AG09319 (cell line): ENCODE results near the gene ARMH3.
"Not testable (repeated sequence)": the region's sequence is repeated elsewhere in the genome, so short reads cannot be mapped to it uniquely, and the experiment has no call there.

Experiments
- DNase-seq: peaks from one replicate; pipeline ENCODE4 v3.0.0-alpha.2; 2010; ENCODE audit warnings: low read depth; ENCODE audit errors: extremely low read depth
- CTCF ChIP-seq: IDR thresholded peaks from 2 replicates; pipeline ENCODE4 v1.5.1; 2011; ENCODE audit warnings: low read depth, mild to moderate bottlenecking, inconsistent platforms, low read length, moderate library complexity

ARMH3 gene

GRCh38 chr10:102016416-102016815, 39.6 kb downstream of the ARMH3 start:
- DNase-seq: no peak
- TF ChIP-seq CTCF: no peak

- no peak for TF ChIP-seq CTCF
- no peak for DNase-seq
Observed at GRCh38 chr10:102010961-102011360, 45.0 kb downstream of the ARMH3 start.

- peak; percentile 100 for TF ChIP-seq CTCF
- DNase-seq: peak; percentile 77
Observed at GRCh38 chr10:102009801-102010425, 46.1 kb downstream of the ARMH3 start.

GRCh38 chr10:102007796-102008195, 48.2 kb downstream of the ARMH3 start:
- no peak for TF ChIP-seq CTCF
- DNase-seq: no peak

GRCh38 chr10:102007031-102007430, 48.9 kb downstream of the ARMH3 start:
- not testable (repeated sequence) for DNase-seq

- no peak for TF ChIP-seq CTCF
- no peak for DNase-seq
Observed at GRCh38 chr10:102004376-102004775, 51.6 kb downstream of the ARMH3 start.

GRCh38 chr10:102003541-102003940, 52.4 kb downstream of the ARMH3 start:
- peak; percentile 7 for DNase-seq

More at GRCh38 chr10:102003541-102003940, 52.4 kb downstream of the ARMH3 start:
- TF ChIP-seq CTCF: no peak
